Sigmoid colon (tissue), 7 donors: Measurements from ENCODE around the gene OOSP3. TPM values are rescaled to one million over a fixed set of nuclear protein-coding genes. Genes with fewer than 3 reads are reported as not detected.

Source experiments
- DNase-seq: peaks from one replicate; pipeline ENCODE4 v3.0.0-alpha.2; 2019
- H3K27ac ChIP-seq, 4 donors: fragments of 200-600 bp; sonication (generic); one replicate each; pipeline ENCODE4 v1.5.1; 2016 to 2019; ENCODE audit warnings: mild to moderate bottlenecking in 1 of 4
- H3K27me3 ChIP-seq, 3 donors: fragments of 200-600 bp; sonication (generic); one replicate each; pipeline ENCODE4 v1.5.1; 2019; ENCODE audit warnings: mild to moderate bottlenecking in 1 of 3
- H3K36me3 ChIP-seq, 4 donors: fragments of 200-600 bp; sonication (generic); one replicate each; pipeline ENCODE4 v1.5.1; 2016 to 2019
- H3K4me1 ChIP-seq, 4 donors: fragments of 200-600 bp; sonication (generic); one replicate each; pipeline ENCODE4 v1.5.1; 2017 to 2019
- H3K4me3 ChIP-seq, 4 donors: fragments of 200-600 bp; sonication (generic); one replicate each; pipeline ENCODE4 v1.5.1; 2017 to 2019; ENCODE audit warnings: mild to moderate bottlenecking in 2 of 4, moderate library complexity in 1 of 4
- H3K9me3 ChIP-seq, 4 donors: fragments of 200-600 bp in 3 of 4; sonication (generic) in 3 of 4; one replicate each; pipeline versions ENCODE4 v1.5.1 to v1.6.1; 2013 to 2019
- CTCF ChIP-seq, 4 experiments: fragments of 450-650 bp in 3 of 4; fragments of 200-600 bp in 1 of 4; IDR thresholded peaks; one replicate each; pipeline ENCODE4 v1.5.1; 2016 to 2019; ENCODE audit warnings: antibody characterized with exemption in 4 of 4, mild to moderate bottlenecking in 3 of 4, moderate library complexity in 2 of 4
- EP300 ChIP-seq, 4 donors: sonication (generic); formaldehyde crosslinking; IDR thresholded peaks; one replicate each; pipeline ENCODE4 v1.6.1; 2017; ENCODE audit warnings: antibody characterized with exemption in 4 of 4
- POLR2A ChIP-seq, 2 donors: fragments of 450-650 bp; IDR thresholded peaks; one replicate each; pipeline ENCODE4 v1.6.1; 2016; ENCODE audit warnings: antibody characterized with exemption in 2 of 2, mild to moderate bottlenecking in 2 of 2, moderate library complexity in 2 of 2
- POLR2AphosphoS5 ChIP-seq, 4 donors: sonication (generic); formaldehyde crosslinking; IDR thresholded peaks; one replicate each; pipeline ENCODE4 v1.6.1; 2017; ENCODE audit warnings: antibody characterized with exemption in 4 of 4
- WGBS, 2 donors: extraction: QIAGEN DNeasy Blood & Tissue Kit; methylation state at CpG; one replicate each; pipeline ENCODE4 v1.1.7; 2013; 5-methylcytosine and 5-hydroxymethylcytosine counted together
- intact Hi-C: fragments of 100-400 bp; cut with DNase I; formaldehyde crosslinking; loops from one replicate; pipeline ENCODE4 v1.15.1; 2023
- polyA plus RNA-seq, 3 donors: library from polyadenylated mRNA; stranded (reverse); fragments of 200-250 nt; gene quantifications; one replicate each; pipeline ENCODE4 v1.2.3, GENCODE V29; 2013
- total RNA-seq, 4 donors: library from RNA; depleted of rRNA; stranded (reverse); fragments of >200 nt; gene quantifications; one replicate each; pipeline ENCODE4 v1.1.0, GENCODE V29; 2016
- donor health status: healthy with polysubstance abuse.
- donor health status: Bipolar disorder and iron deficiency.
- donor health status: healthy.

OOSP3 gene
- total RNA-seq (not detected), polyA plus RNA-seq (not detected)

- 44 to 71% methylated on average over 5 of the region's 5 CpGs for WGBS, 2 donors
- Histone ChIP-seq H3K4me3 (no peak within 1 kb of the TSS), H3K27ac (no peak within 1 kb of the TSS), H3K36me3 (no peaks in the 10 kb centered on the region), H3K27me3 (no peaks in the 10 kb centered on the region), H3K9me3 (no peaks in the 10 kb centered on the region), H3K4me1 (no peaks in the 10 kb centered on the region)
- TF ChIP-seq CTCF (IDR thresholded peaks at IDR 0.05) = no peak
- no peak for TF ChIP-seq EP300 (IDR thresholded peaks at IDR 0.05)
- TF ChIP-seq POLR2A (IDR thresholded peaks at IDR 0.05) = no peak
- TF ChIP-seq POLR2AphosphoS5 (IDR thresholded peaks at IDR 0.05) = no peak
- no peak for DNase-seq
- intact Hi-C loops = no loop called here
These were observed at the start of gene OOSP3 for GRCh38 chr11:59878575-59878974. OOSP3 (plus strand) TSS chr11:59878782; CDS start chr11:59878809, 27 bp downstream.

- WGBS, 2 donors = 73 to 88% methylated on average over 3 of the region's 3 CpGs
- intact Hi-C loops = loop anchor here (10.0 kb wide), 1 partner anchor 365 kb away; no protein-coding TSS in a partner anchor
- no peaks in the 10 kb centered on the region for H3K9me3 ChIP-seq
- no peaks in the 10 kb centered on the region for H3K36me3 ChIP-seq
- DNase-seq = no peak
- no peak overlapping the region for H3K4me3 ChIP-seq
- no peak overlapping the region for H3K27ac ChIP-seq
- TF ChIP-seq CTCF (IDR thresholded peaks at IDR 0.05) (no peak), POLR2AphosphoS5 (IDR thresholded peaks at IDR 0.05) (no peak), POLR2A (IDR thresholded peaks at IDR 0.05) (no peak), EP300 (IDR thresholded peaks at IDR 0.05) (no peak)
- no peaks in the 10 kb centered on the region for H3K27me3 ChIP-seq
- no peaks in the 10 kb centered on the region for H3K4me1 ChIP-seq
These were observed 49.2 kb upstream of the OOSP3 start for GRCh38 chr11:59829358-59829757.

GRCh38 chr11:59833602-59834001 is 45.0 kb upstream of the OOSP3 start:
- no peaks in the 10 kb centered on the region for H3K36me3 ChIP-seq
- H3K27me3 ChIP-seq = no peaks in the 10 kb centered on the region
- no peak overlapping the region for H3K27ac ChIP-seq
- no peak overlapping the region for H3K4me3 ChIP-seq
- H3K9me3 ChIP-seq = no peaks in the 10 kb centered on the region
- WGBS, 2 donors = 78 to 95% methylated on average over 2 of the region's 2 CpGs
- intact Hi-C loops = no loop called here
- TF ChIP-seq EP300 (IDR thresholded peaks at IDR 0.05) (no peak), POLR2AphosphoS5 (IDR thresholded peaks at IDR 0.05) (no peak), POLR2A (IDR thresholded peaks at IDR 0.05) (no peak), CTCF (IDR thresholded peaks at IDR 0.05) (no peak)
- no peak for DNase-seq
- no peaks in the 10 kb centered on the region for H3K4me1 ChIP-seq

GRCh38 chr11:59839615-59840014 is 39.0 kb upstream of the OOSP3 start:
- no peak for DNase-seq
- Histone ChIP-seq H3K4me1 (no peaks in the 10 kb centered on the region), H3K27me3 (no peaks in the 10 kb centered on the region), H3K27ac (no peak overlapping the region), H3K9me3 (no peaks in the 10 kb centered on the region), H3K4me3 (no peak overlapping the region), H3K36me3 (no peaks in the 10 kb centered on the region)
- intact Hi-C loops = no loop called here
- TF ChIP-seq POLR2AphosphoS5 (IDR thresholded peaks at IDR 0.05) (no peak), CTCF (IDR thresholded peaks at IDR 0.05) (no peak), EP300 (IDR thresholded peaks at IDR 0.05) (no peak), POLR2A (IDR thresholded peaks at IDR 0.05) (no peak)

GRCh38 chr11:59841514-59841913 is 37.1 kb upstream of the OOSP3 start:
- Histone ChIP-seq H3K9me3 (no peaks in the 10 kb centered on the region), H3K4me1 (no peaks in the 10 kb centered on the region), H3K4me3 (no peak overlapping the region), H3K27ac (no peak overlapping the region), H3K27me3 (no peaks in the 10 kb centered on the region), H3K36me3 (no peaks in the 10 kb centered on the region)
- no peak for TF ChIP-seq POLR2A (IDR thresholded peaks at IDR 0.05)
- TF ChIP-seq POLR2AphosphoS5 (IDR thresholded peaks at IDR 0.05) = no peak
- TF ChIP-seq CTCF (IDR thresholded peaks at IDR 0.05) = no peak
- TF ChIP-seq EP300 (IDR thresholded peaks at IDR 0.05) = no peak
- WGBS, 2 donors = 93 to 94% methylated on average over 2 of the region's 2 CpGs
- intact Hi-C loops = no loop called here
- no peak for DNase-seq
